Stimulated activated naive CD8-positive, alpha-beta T cell treated with anti-CD3 and anti-CD28 coated beads, Interleukin-15, Interleukin-2, amounts not matched to agents 100 ng/mL and 50 ng/mL, for 24 hours (primary cell): ENCODE measurements around the gene PRDM16.

Source experiments
- H3K27ac Mint-ChIP-seq: one replicate; pipeline ENCODE4 v1.8.0; 2021; ENCODE audit warnings: mild to moderate bottlenecking, mixed read lengths
- H3K27me3 Mint-ChIP-seq: one replicate; pipeline ENCODE4 v1.8.0; 2021; ENCODE audit warnings: mixed read lengths
- H3K36me3 Mint-ChIP-seq: one replicate; pipeline ENCODE4 v1.8.0; 2021; ENCODE audit warnings: low read depth, mixed read lengths
- H3K4me1 Mint-ChIP-seq: one replicate; pipeline ENCODE4 v1.8.0; 2021; ENCODE audit warnings: low read depth, mixed read lengths
- H3K4me3 Mint-ChIP-seq: one replicate; pipeline ENCODE4 v1.8.0; 2021; ENCODE audit warnings: mild to moderate bottlenecking, mixed read lengths
- H3K9me3 Mint-ChIP-seq: one replicate; pipeline ENCODE4 v1.8.0; 2021; ENCODE audit warnings: mixed read lengths

Gene PRDM16

DNA sequence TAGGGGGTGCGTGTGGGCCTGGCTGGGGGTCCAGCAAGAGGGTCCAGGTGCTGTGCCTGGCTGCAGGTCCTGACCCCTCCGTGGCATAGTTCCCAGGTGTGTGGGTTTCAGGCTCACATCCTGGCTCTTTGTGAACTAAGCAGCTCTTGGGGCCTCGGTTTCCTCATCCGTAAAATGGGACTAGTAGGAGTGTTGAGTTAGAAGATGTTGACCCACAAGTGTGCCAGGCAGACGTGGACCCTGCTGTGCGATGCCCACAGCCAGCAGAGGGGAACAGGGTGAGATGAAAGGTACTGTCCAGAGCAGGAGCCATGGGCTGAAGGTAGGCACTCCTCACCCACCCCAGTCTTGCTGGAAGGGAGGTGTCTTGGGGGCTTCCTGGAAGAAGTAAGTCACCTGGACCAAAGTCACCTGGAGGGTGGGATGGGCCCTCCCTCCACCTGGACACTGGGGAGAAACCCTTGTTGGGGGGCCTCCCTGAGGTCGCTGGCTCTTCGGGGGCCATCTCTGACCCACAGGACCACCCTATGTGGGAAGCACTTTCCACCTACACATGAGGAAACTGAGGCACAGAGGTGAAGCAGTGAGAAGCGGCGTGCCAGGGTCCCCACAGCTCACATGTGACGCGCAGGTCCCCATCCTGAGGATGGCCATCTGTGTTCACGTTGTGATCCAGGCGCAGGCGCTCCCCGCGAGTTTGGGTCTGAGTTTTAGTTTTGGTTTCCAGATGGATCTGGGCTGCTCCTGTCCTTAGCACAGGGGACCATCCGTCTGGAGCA lies 386.9 kb downstream of the PRDM16 start:
- peaks cover 2% of the 10 kb centered on the region for H3K4me1 Mint-ChIP-seq
- H3K27ac Mint-ChIP-seq: no peak overlapping the region
- H3K36me3 Mint-ChIP-seq: no peaks in the 10 kb centered on the region
- no peaks in the 10 kb centered on the region for H3K27me3 Mint-ChIP-seq
- no peaks in the 10 kb centered on the region for H3K9me3 Mint-ChIP-seq
- no peak overlapping the region for H3K4me3 Mint-ChIP-seq

DNA sequence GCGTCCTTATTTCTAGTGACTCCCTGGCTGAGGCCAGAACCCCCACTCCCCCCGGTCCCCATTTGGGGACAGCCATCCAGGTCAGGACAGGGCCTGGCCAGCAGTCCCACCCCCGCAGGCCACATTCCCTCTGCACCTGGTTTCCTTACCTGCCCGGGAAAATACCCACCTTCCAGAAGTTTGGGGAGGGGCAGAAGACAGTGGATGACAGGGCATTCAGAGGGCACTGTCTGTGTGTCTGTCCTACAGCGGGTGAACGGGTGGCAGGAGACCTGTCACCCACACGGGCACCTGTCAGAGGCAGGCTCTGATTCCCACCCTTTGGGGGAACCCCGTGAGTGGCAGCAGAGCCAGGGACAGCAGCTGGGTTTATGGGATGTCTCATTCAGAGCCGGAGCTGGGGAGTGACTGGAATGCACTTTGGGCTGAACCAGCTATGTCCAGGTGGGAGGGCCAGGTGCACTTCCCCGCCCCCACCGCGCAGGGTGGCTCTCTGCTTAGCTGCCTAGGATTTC lies 387.5 kb downstream of the PRDM16 start:
- Mint-ChIP-seq H3K27me3 (no peaks in the 10 kb centered on the region), H3K4me3 (no peak overlapping the region), H3K36me3 (no peaks in the 10 kb centered on the region), H3K4me1 (peaks cover 2% of the 10 kb centered on the region), H3K27ac (no peak overlapping the region), H3K9me3 (no peaks in the 10 kb centered on the region)

DNA sequence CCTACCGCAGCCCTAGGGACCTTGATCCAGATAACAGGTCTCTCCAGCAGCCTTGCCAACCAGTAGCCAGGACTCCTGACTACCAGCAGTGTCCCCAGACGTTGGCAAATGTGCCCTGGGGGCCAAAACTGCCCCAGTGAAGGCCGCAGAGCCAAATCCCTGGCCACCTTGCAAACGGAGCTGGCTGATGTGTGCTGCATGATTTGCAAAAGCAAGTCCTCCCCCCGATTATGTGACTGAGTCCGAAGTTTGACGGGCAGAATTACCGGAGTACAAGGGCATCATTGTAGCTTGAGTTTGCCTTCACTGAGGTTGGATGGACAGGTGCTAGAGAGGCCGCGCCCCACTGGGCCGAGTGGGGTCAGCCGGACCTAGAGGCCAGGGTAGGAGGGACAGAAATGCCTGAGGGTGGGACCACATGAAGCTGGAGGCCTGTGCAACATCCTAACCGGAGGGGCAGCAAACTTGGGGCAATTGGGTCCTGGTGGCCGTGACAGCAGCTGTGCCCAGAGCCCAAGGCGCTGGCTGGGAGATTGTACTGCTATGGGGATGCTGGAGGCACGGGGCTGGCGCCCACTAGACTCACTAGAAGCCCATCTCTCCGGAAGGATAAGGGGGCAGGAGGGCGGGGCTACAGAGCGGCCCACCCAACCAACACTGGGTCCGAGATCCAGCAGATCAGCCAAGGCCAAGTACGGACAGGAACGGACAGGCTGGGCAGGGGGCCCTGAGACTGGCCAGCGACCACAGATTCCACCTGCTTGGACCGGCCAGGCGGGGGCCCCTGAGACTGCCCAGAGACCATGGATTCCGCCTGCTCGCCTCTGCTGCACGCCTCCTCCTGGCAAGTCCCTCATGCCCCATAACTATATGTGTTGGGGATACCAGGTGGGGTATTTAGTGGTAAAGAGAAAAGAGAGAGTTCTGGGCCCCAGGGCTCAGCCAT lies 388.2 kb downstream of the PRDM16 start:
- no peak overlapping the region for H3K4me3 Mint-ChIP-seq
- H3K27me3 Mint-ChIP-seq: no peaks in the 10 kb centered on the region
- peaks cover 2% of the 10 kb centered on the region for H3K4me1 Mint-ChIP-seq
- no peak overlapping the region for H3K27ac Mint-ChIP-seq
- H3K9me3 Mint-ChIP-seq: no peaks in the 10 kb centered on the region
- H3K36me3 Mint-ChIP-seq: no peaks in the 10 kb centered on the region

DNA sequence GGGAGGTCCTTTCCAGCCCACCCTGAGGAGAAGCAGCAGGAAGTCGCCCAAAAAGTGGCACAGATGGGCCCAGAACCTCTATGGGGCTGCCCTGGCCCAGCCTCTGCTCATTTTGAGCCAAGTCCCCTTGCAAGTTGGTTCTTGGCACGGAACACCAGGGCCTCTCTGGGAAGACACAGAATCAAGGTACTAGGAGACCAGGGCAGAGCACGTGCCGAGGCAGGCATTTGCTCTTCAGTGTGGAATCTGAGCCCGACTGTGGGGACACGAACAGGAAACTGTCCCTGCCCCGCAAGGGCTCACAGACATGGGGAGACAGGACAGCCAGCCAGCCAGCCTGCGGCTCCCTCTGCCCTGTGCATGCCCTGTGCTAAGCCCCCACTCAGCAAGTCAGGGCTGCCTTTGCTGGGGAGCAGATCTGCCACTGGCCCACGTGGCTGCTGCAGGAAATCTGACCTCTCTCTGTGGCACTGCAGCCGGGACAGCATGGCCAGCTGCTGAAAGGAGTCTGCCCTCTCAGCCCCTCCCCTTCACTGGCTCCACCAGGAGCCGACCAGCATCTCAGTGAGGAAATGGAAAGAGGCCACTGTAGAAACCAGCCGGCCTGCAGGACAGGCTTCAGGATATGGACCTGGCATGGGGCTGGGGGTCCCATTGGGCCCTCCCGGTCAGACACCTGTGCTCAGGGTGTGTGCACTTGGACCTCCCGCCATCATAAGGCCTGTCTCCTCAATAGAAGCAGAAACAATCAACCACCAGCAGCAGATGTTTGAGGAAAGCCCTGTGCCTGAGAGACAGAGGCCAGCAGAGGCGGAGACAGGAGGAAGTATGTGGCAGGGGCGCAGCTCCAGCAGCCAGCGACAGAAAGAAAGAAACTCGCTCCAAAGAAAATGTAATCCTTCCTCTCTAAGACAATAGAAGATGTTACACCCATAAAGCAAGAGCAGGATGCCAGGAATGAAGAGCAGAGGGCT lies 389.2 kb downstream of the PRDM16 start:
- Mint-ChIP-seq H3K9me3 (no peaks in the 10 kb centered on the region), H3K27ac (no peak overlapping the region), H3K4me3 (no peak overlapping the region), H3K4me1 (peaks cover 1% of the 10 kb centered on the region), H3K36me3 (no peaks in the 10 kb centered on the region), H3K27me3 (no peaks in the 10 kb centered on the region)

DNA sequence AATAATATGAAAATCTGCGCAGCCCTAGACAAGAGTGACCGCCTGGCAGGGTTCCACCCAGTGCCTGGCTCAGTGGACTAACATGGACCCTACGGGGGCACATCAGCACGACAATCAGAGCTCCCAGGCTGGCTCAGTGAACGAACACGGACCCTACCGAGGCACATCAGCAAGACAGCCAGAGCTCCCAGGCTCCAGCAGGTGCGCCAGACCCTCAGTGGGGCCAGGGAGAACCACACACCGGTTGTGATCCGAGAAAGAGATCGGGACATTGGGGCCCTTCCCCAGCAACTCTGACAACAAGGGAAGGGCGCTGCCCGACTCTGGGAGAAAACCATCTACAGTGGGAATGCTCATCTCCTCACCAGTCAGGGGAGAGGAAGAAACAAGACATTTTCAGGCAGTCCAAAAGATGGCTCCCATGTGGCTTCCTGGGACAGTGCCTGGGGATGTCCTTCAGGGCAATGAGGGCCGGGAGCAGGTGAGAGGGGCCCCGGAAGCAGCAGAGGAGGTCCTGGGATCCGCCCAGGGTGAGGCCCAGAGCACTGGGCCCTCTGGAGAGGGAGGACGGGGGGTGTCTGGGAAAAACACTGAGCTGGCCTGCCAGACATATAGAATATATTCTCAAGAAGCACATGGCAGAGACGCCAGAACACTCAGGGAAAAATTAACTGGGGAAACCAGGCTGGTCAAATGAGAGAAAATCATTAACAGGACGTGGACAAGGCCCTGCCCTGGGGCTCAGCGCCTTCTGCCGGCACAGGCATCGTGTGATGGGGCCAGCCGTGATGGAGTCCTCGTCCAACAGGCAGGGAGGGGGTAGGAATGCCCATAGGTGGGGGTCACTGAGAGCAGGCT lies 390.3 kb downstream of the PRDM16 start:
- Mint-ChIP-seq H3K9me3 (no peaks in the 10 kb centered on the region), H3K27me3 (no peaks in the 10 kb centered on the region), H3K4me1 (no peaks in the 10 kb centered on the region), H3K27ac (no peak overlapping the region), H3K4me3 (no peak overlapping the region), H3K36me3 (no peaks in the 10 kb centered on the region)

DNA sequence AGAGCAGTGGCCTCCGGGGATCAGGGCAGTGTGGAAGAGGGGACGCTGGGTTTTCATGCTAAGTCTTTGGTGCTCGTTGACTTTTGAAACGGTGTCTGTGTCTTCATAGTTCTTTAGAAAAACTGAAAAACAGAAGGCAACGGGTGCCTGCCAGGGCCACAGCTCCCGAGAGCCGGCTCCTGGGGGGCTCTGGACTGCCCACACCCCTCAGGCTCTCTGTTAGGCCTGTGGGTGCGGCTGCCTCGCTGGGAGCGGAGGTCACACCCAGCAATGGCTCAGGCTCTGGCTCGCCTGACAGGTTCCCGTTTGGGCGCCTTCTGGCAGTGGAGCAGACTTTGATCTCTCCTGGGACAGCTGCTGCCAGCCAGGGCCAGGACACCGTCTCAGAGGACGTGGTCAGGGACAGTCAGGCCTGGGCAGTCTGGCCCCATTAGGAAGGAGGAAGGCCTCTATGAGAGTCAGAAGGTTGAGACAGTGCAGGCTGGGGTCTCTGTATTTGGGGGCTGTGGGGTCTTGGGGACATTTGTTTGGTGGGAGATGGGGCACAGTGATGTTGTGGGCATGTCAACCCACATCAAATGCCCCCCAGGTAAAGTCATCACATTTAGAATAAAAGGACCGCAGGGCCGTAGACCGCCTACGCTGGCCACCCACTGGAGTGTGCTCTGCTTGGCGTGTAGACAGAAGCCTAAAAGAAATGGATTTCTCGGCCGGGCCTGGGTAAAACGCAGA lies 391.1 kb downstream of the PRDM16 start:
- Mint-ChIP-seq H3K36me3 (no peaks in the 10 kb centered on the region), H3K4me1 (no peaks in the 10 kb centered on the region), H3K27me3 (no peaks in the 10 kb centered on the region), H3K4me3 (no peak overlapping the region), H3K27ac (no peak overlapping the region), H3K9me3 (no peaks in the 10 kb centered on the region)

DNA sequence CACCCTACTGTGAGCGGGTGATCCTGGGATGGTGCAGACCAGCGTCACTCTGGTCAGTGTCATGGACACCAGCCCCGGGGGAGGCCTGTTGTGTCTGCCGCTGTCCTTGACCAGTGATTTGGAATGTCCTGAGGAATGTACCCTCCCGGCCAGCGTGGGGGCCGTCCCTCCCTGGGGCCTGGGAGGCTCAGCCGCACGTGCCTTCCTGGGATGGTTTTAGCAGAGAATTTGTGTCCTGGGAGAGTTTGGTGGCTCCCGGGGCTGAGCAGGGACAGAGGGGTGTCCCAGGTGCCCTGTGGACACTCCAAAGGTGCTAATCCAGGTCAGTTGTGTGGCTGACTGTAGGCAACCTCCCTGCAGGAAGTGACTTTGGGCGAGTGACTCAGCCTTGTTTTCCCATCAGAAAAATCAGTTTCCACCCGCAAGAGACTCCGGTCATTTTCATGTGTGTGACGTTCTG lies 391.7 kb downstream of the PRDM16 start:
- Mint-ChIP-seq H3K27ac (no peak overlapping the region), H3K27me3 (no peaks in the 10 kb centered on the region), H3K9me3 (no peaks in the 10 kb centered on the region), H3K4me1 (no peaks in the 10 kb centered on the region), H3K36me3 (no peaks in the 10 kb centered on the region), H3K4me3 (no peak overlapping the region)

- H3K4me3 Mint-ChIP-seq: no peak overlapping the region
- no peaks in the 10 kb centered on the region for H3K27me3 Mint-ChIP-seq
- no peaks in the 10 kb centered on the region for H3K9me3 Mint-ChIP-seq
- H3K27ac Mint-ChIP-seq: no peak overlapping the region
- no peaks in the 10 kb centered on the region for H3K4me1 Mint-ChIP-seq
- H3K36me3 Mint-ChIP-seq: no peaks in the 10 kb centered on the region
Measured at GRCh38 chr1:3461238-3461933, 392.4 kb downstream of the PRDM16 start.

- H3K36me3 Mint-ChIP-seq: no peaks in the 10 kb centered on the region
- no peak overlapping the region for H3K27ac Mint-ChIP-seq
- no peaks in the 10 kb centered on the region for H3K4me1 Mint-ChIP-seq
- no peaks in the 10 kb centered on the region for H3K27me3 Mint-ChIP-seq
- no peaks in the 10 kb centered on the region for H3K9me3 Mint-ChIP-seq
- no peak overlapping the region for H3K4me3 Mint-ChIP-seq
Measured at GRCh38 chr1:3461934-3462275, 392.9 kb downstream of the PRDM16 start.

DNA sequence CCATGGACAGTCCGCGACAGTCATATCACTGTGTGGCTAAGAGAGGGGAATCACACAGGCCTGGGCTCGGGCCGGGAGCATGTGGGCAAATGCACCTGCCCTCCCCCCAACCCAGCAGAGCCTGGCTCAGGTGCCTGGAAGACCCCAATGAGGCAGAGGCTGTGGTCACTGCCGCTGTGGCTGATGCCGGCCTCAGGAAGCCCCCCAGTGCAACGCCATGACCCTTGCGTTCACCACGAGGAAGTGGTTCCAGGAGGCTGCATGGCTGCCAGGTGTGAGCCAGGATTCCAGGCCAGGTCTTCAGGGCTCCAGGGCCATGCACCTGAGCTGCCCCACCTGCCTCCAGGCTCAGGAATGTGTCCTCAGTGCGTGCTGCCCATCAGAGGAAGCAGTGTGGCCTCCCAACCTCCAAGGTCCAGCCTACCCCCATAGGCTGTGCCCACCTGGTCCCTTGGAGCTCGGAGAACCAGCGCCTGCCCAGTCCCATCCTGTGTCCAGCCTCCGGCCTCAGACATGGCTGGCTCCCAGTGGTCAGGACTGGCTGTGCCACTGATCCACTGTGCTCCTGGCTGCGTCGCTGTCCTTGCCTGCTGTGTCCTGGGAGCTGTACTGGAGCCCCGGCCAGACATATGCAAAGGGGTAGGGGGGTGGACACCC lies 393.5 kb downstream of the PRDM16 start:
- Mint-ChIP-seq H3K4me1 (no peaks in the 10 kb centered on the region), H3K27ac (no peak overlapping the region), H3K36me3 (no peaks in the 10 kb centered on the region), H3K9me3 (no peaks in the 10 kb centered on the region), H3K27me3 (no peaks in the 10 kb centered on the region), H3K4me3 (no peak overlapping the region)

DNA sequence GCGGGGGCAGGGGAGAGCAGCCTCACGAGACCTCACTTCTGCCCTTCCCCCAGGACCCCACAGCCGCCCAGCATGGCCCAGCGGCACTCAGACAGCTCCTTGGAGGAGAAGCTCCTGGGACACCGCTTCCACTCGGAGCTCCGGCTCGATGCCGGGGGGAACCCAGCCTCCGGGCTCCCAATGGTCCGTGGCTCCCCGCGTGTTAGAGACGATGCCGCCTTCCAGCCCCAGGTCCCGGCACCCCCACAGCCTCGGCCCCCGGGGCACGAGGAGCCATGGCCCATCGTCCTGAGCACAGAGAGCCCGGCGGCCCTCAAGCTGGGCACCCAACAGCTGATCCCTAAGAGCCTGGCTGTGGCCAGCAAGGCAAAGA lies 394.0 kb downstream of the PRDM16 start:
- Mint-ChIP-seq H3K4me1 (no peaks in the 10 kb centered on the region), H3K27me3 (no peaks in the 10 kb centered on the region), H3K27ac (no peak overlapping the region), H3K9me3 (no peaks in the 10 kb centered on the region), H3K4me3 (no peak overlapping the region), H3K36me3 (no peaks in the 10 kb centered on the region)

- H3K4me3 Mint-ChIP-seq: no peak overlapping the region
Measured at GRCh38 chr1:3463408-3463863, 394.4 kb downstream of the PRDM16 start.

More at GRCh38 chr1:3463408-3463863, 394.4 kb downstream of the PRDM16 start:
- no peaks in the 10 kb centered on the region for H3K36me3 Mint-ChIP-seq
- no peaks in the 10 kb centered on the region for H3K4me1 Mint-ChIP-seq
- H3K27ac Mint-ChIP-seq: no peak overlapping the region
- no peaks in the 10 kb centered on the region for H3K27me3 Mint-ChIP-seq
- H3K9me3 Mint-ChIP-seq: no peaks in the 10 kb centered on the region
